IMR-90 (cell line): ENCODE data around the gene MAFG. TPM values are rescaled to one million over a fixed set of nuclear protein-coding genes. Genes with fewer than 3 reads are reported as not detected.

ENCODE experiments used
- ATAC-seq: fragments of 200-7000 bp; cut with Tn5 transposase; 2 replicates; pipeline ENCODE4 v1.9.1; 2020; ENCODE audit warnings: low read depth, mild to moderate bottlenecking, moderate library complexity
- BruUV-seq: library from RNA; stranded (reverse); fragments of 400-500 nt; replicated peaks from 2 replicates; lab custom pipeline; 2021; lab: Mats Ljungman, UMichigan
- CTCF ChIA-PET: fragments of 300-600 bp; formaldehyde crosslinking; extraction: SDS; loops from one replicate; lab custom pipeline; 2021; ENCODE audit warnings: antibody characterized with exemption; lab: Yijun Ruan, JAX
- POLR2A ChIA-PET: fragments of 300-600 bp; sonication (Branson Sonifier 250); formaldehyde crosslinking; loops from one replicate; lab custom pipeline; 2022; ENCODE audit warnings: antibody characterized with exemption; ENCODE audit not compliant: unreplicated experiment; lab: Charles Lee
- DNase-seq: peaks from one replicate; pipeline ENCODE4 v3.0.0; 2013
- H2AFZ ChIP-seq: replicated peaks from 2 replicates; pipeline ENCODE3; 2013; ENCODE audit warnings: low read length, mild to moderate bottlenecking; ENCODE audit not compliant: poor library complexity
- H2AK5ac ChIP-seq: 2 replicates; pipeline ENCODE4 v1.6.1; 2013; ENCODE audit warnings: low read depth, low read length, inconsistent platforms
- H2AK9ac ChIP-seq: replicated peaks from 2 replicates; pipeline ENCODE3; 2013; ENCODE audit warnings: mild to moderate bottlenecking, low read depth, low read length, moderate library complexity; ENCODE audit not compliant: poor library complexity
- H2BK120ac ChIP-seq: 2 replicates; pipeline ENCODE4 v1.6.1; 2013; ENCODE audit warnings: low read depth, low read length, inconsistent platforms
- H2BK15ac ChIP-seq: 3 replicates; pipeline ENCODE4 v1.6.1; 2013; ENCODE audit warnings: low read depth, low read length, inconsistent platforms
- H2BK20ac ChIP-seq: 2 replicates; pipeline ENCODE4 v1.6.1; 2013; ENCODE audit warnings: low read depth, mild to moderate bottlenecking, inconsistent platforms, low read length, moderate library complexity
- H2BK5ac ChIP-seq: 2 replicates; pipeline ENCODE4 v1.6.1; 2013; ENCODE audit warnings: mild to moderate bottlenecking, low read depth, low read length, inconsistent platforms; ENCODE audit not compliant: poor library complexity, severe bottlenecking
- H3K14ac ChIP-seq: replicated peaks from 2 replicates; pipeline ENCODE4 v1.6.1; 2013; ENCODE audit warnings: low read depth, low read length, inconsistent platforms
- H3K18ac ChIP-seq: 2 replicates; pipeline ENCODE4 v1.6.1; 2013; ENCODE audit warnings: low read depth, low read length, control low read depth
- H3K23ac ChIP-seq: 2 replicates; pipeline ENCODE4 v1.6.1; 2013; ENCODE audit warnings: low read depth, low read length, inconsistent platforms
- H3K27ac ChIP-seq: 2 replicates; pipeline ENCODE4 v1.5.1; 2013; ENCODE audit warnings: mild to moderate bottlenecking, control low read depth, low read length; ENCODE audit not compliant: insufficient read depth
- H3K27me3 ChIP-seq: 2 replicates; pipeline ENCODE4 v1.6.1; 2013; ENCODE audit warnings: low read length; ENCODE audit not compliant: control insufficient read depth, insufficient read depth
- H3K36me3 ChIP-seq: 2 replicates; pipeline ENCODE4 v1.6.1; 2013; ENCODE audit warnings: low read length, mixed read lengths; ENCODE audit not compliant: control insufficient read depth, insufficient read depth
- H3K4ac ChIP-seq: 2 replicates; pipeline ENCODE4 v1.6.1; 2013; ENCODE audit warnings: low read depth, low read length, inconsistent platforms
- H3K4me1 ChIP-seq: 2 replicates; pipeline ENCODE4 v1.6.1; 2013; ENCODE audit warnings: low read length, mixed read lengths; ENCODE audit not compliant: control insufficient read depth, insufficient read depth
- H3K4me2 ChIP-seq: 2 replicates; pipeline ENCODE4 v1.6.1; 2013; ENCODE audit warnings: low read depth, mild to moderate bottlenecking, control low read depth, low read length, moderate library complexity
- H3K4me3 ChIP-seq: 2 replicates; pipeline ENCODE4 v1.5.1; 2013; ENCODE audit warnings: low read depth, mild to moderate bottlenecking, control low read depth, low read length, moderate library complexity; ENCODE audit not compliant: insufficient read depth
- H3K56ac ChIP-seq: 2 replicates; pipeline ENCODE4 v1.6.1; 2013; ENCODE audit warnings: low read length, inconsistent platforms; ENCODE audit not compliant: insufficient read depth; ENCODE audit errors: extremely low read depth
- H3K79me1 ChIP-seq, 2 experiments: 2 replicates each; pipeline ENCODE4 v1.6.1; 2013; ENCODE audit warnings: low read length in 2 of 2, inconsistent platforms in 1 of 2, low read depth in 1 of 2
- H3K9ac ChIP-seq: 2 replicates; pipeline ENCODE4 v1.6.1; 2013; ENCODE audit warnings: low read depth, low read length, control low read depth
- H3K9me1 ChIP-seq: 2 replicates; pipeline ENCODE4 v1.6.1; 2013; ENCODE audit warnings: low read length, inconsistent platforms; ENCODE audit not compliant: insufficient read depth
- H3K9me3 ChIP-seq: 2 replicates; pipeline ENCODE4 v1.6.1; 2013; ENCODE audit warnings: low read length; ENCODE audit not compliant: control insufficient read depth, insufficient read depth
- H4K20me1 ChIP-seq: 2 replicates; pipeline ENCODE4 v1.6.1; 2013; ENCODE audit warnings: low read length, inconsistent platforms; ENCODE audit not compliant: insufficient read depth
- H4K5ac ChIP-seq: 2 replicates; pipeline ENCODE4 v1.6.1; 2013; ENCODE audit warnings: mild to moderate bottlenecking, low read depth, low read length, control low read depth
- H4K8ac ChIP-seq, 2 experiments: 2 replicates each; pipeline ENCODE4 v1.6.1; 2013; ENCODE audit warnings: low read depth in 2 of 2, low read length in 2 of 2, control low read depth in 1 of 2, inconsistent platforms in 1 of 2
- H4K91ac ChIP-seq: 2 replicates; pipeline ENCODE4 v1.6.1; 2013; ENCODE audit warnings: low read depth, low read length, inconsistent platforms; ENCODE audit not compliant: insufficient read depth
- BHLHE40 ChIP-seq: fragments of 150-350 bp; IDR thresholded peaks from 2 replicates; pipeline ENCODE4 v1.6.1; 2016; ENCODE audit warnings: mild to moderate bottlenecking, low read depth, low read length
- CEBPB ChIP-seq: IDR thresholded peaks from 2 replicates; pipeline ENCODE4 v1.6.1; 2012; ENCODE audit warnings: low read depth, low read length, improper control_type of control experiment
- CHD1 ChIP-seq: IDR thresholded peaks from 2 replicates; pipeline ENCODE4 v1.6.1; 2012; ENCODE audit warnings: low read depth, low read length, improper control_type of control experiment
- FOS ChIP-seq: fragments of 150-350 bp; IDR thresholded peaks from 2 replicates; pipeline ENCODE4 v1.6.1; 2016; ENCODE audit warnings: low read depth, low read length
- MAFK ChIP-seq: IDR thresholded peaks from 2 replicates; pipeline ENCODE4 v1.6.1; 2012; ENCODE audit warnings: low read depth, low read length, improper control_type of control experiment
- MAZ ChIP-seq: IDR thresholded peaks from 2 replicates; pipeline ENCODE4 v1.6.1; 2012; ENCODE audit warnings: low read depth, mild to moderate bottlenecking, low read length, improper control_type of control experiment, moderate library complexity, borderline replicate concordance
- MXI1 ChIP-seq: IDR thresholded peaks from 2 replicates; pipeline ENCODE4 v1.6.1; 2012; ENCODE audit warnings: low read depth, mild to moderate bottlenecking, low read length, moderate library complexity, borderline replicate concordance
- NFE2L2 ChIP-seq: fragments of 150-350 bp; IDR thresholded peaks from 2 replicates; pipeline ENCODE4 v1.6.1; 2016; ENCODE audit warnings: low read depth, mild to moderate bottlenecking, low read length
- POLR2A ChIP-seq: IDR thresholded peaks from 2 replicates; pipeline ENCODE4 v1.6.1; 2012; ENCODE audit warnings: mild to moderate bottlenecking, low read depth, low read length
- RAD21 ChIP-seq: IDR thresholded peaks from 2 replicates; pipeline ENCODE4 v1.6.1; 2012; ENCODE audit warnings: low read length, improper control_type of control experiment
- RCOR1 ChIP-seq: IDR thresholded peaks from 2 replicates; pipeline ENCODE4 v1.6.1; 2012; ENCODE audit warnings: mild to moderate bottlenecking, low read length, improper control_type of control experiment; ENCODE audit not compliant: insufficient replicate concordance
- SMC3 ChIP-seq: fragments of 150-350 bp; IDR thresholded peaks from 2 replicates; pipeline ENCODE4 v1.6.1; 2016; ENCODE audit warnings: low read depth, mild to moderate bottlenecking, antibody characterized with exemption, low read length, moderate library complexity
- WGBS, 2 experiments: methylation state at CpG; one replicate each; pipeline versions ENCODE4 v1.1.5 to v1.1.7; 2013; ENCODE audit warnings: missing lambda C conversion rate in 2 of 2; ENCODE audit not compliant: insufficient read length in 1 of 2; ENCODE audit errors: extremely low coverage in 2 of 2; 5-methylcytosine and 5-hydroxymethylcytosine counted together
- dilution Hi-C: fragments of 300-500 bp; cut with HindIII; formaldehyde crosslinking; loops from one replicate; pipeline ENCODE4 v1.14.3; 2018; ENCODE audit warnings: low sequenced_read_pairs; ENCODE audit not compliant: unreplicated experiment
- in situ Hi-C: fragments of 300-500 bp; cut with MboI; formaldehyde crosslinking; loops from 3 replicates; pipeline ENCODE4 v1.14.3; 2019; ENCODE audit warnings: low sequenced_read_pairs, inconsistent platforms, mixed read lengths
- intact Hi-C: fragments of 100-400 bp; cut with micrococcal nuclease; formaldehyde crosslinking; loops from 2 replicates; pipeline ENCODE4 v1.10.0; 2022
- polyA plus RNA-seq, 3 experiments: library from polyadenylated mRNA; depleted of rRNA; stranded (reverse); fragments of >200 nt; gene quantifications; 2 replicates each; pipeline ENCODE4 v1.2.3, GENCODE V29; 2012; ENCODE audit warnings: low replicate concordance in 1 of 3
- total RNA-seq: library from RNA; depleted of rRNA; stranded (reverse); fragments of >200 nt; gene quantifications from 2 replicates; pipeline ENCODE4 v1.2.3, GENCODE V29; 2012
- TF ChIP-seq, protein P1 (sequence below): fragments of 150-350 bp; IDR thresholded peaks from 2 replicates; pipeline ENCODE4 v1.6.1; 2017; ENCODE audit warnings: mild to moderate bottlenecking, antibody characterized with exemption, low read length, low read depth
- TF ChIP-seq, protein P2 (sequence below): fragments of 150-350 bp; IDR thresholded peaks from 2 replicates; pipeline ENCODE4 v1.6.1; 2016; ENCODE audit warnings: low read depth, mild to moderate bottlenecking, low read length, moderate library complexity, borderline replicate concordance
- TF ChIP-seq, protein P3 (sequence below): conservative IDR thresholded peaks from 2 replicates; pipeline ENCODE4 v1.5.1; 2012; ENCODE audit warnings: mild to moderate bottlenecking, low read depth, low read length, improper control_type of control experiment

Gene MAFG
- total and polyA plus RNA-seq, 2 of the 4 experiments (the other 2 are of a cell fraction) = 6.1 to 15.4 TPM

DNA sequence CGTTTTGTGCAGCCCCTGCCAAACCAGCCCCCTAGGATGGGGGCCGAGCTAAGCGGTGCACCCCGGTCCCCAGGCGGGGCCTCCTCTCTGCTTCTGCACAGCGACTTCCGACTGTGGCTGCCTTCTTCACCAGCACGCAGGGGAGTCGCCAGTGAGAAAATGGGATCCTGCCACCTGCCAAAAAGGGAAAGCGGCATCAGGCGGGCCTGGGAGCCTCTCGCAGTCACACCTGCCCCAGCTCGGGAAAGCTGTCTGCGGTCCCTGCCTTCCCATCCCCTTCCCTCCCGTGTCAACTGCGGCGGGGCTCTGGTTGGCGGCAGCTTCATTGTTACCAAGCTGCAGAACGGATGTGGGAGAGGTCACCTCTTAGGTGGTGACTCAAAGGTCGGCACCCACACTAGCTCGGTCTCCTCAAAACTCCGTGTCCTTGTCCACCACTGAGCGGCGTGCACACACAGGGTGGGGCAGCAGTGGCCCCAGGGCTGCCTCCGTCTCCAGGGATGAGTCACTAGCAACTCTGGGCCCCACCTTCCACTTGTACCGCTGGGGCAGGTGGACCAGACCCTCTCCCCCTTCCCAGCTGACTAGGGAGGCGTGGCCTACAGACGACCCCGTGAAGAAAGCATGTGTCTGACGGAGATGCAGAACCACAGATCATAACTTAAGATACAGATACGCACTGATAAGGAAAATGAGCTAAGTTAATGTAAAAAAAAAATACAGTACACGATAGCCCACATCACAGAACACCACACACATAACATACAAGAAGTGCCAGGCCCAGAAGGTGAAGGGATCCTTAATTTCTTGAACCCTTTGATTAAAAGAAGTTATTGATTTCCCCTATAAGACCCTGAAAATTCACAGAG is 14.9 kb downstream of the MAFG start:
- ChIA-PET CTCF (interaction anchor here (0.5 kb wide), 1 partner anchor 20 kb away, joined by 3 read pairs; no protein-coding TSS in a partner anchor), POLR2A (no interaction called here)
- Histone ChIP-seq H3K4ac (no peak overlapping the region), H3K4me1 (peaks cover 11% of the 10 kb centered on the region), H3K9me3 (no peaks in the 10 kb centered on the region), H4K91ac (no peak overlapping the region), H3K4me2 (no peak overlapping the region), H4K8ac (no peak overlapping the region), H3K27me3 (no peaks in the 10 kb centered on the region), H3K79me1 (peaks cover 14 to 56% of the 10 kb centered on the region in 2 experiments), H3K27ac (no peak overlapping the region), H2AK9ac (peak overlapping the region; percentile 9), H3K9ac (no peak overlapping the region), H3K36me3 (peaks cover 44% of the 10 kb centered on the region), H2AK5ac (no peak overlapping the region), H3K56ac (no peak overlapping the region), H3K14ac (no peak overlapping the region), H2BK120ac (no peak overlapping the region), H2AFZ (no peak overlapping the region), H3K18ac (no peak overlapping the region), H3K23ac (no peak overlapping the region), H3K9me1 (peaks cover 16% of the 10 kb centered on the region; the same call in 1 of the 2 replicates), H4K20me1 (peaks cover 40% of the 10 kb centered on the region), H2BK5ac (no peak overlapping the region), H2BK15ac (no peak overlapping the region), H4K5ac (no peak overlapping the region), H3K4me3 (no peak overlapping the region), H2BK20ac (no peak overlapping the region)
- intact Hi-C loops (no loop called here), dilution Hi-C loops (no loop called here), in situ Hi-C loops (no loop called here)
- ATAC-seq = no peak
- no TSS peak for BruUV-seq
- 91% methylated on average over 12 of the region's 32 CpGs; no CpG with 5 or more reads in 1 of the 2 experiments for WGBS, 2 experiments
- no peak for DNase-seq
- TF ChIP-seq BHLHE40 (no peak), FOS (no peak), SMC3 (no peak), NFE2L2 (no peak), MXI1 (no peak), MAFK (no peak), RCOR1 (no peak), CEBPB (no peak), MAZ (no peak), CHD1 (no peak), POLR2A (no peak), RAD21 (no peak)
- TF ChIP-seq, protein P1, sequence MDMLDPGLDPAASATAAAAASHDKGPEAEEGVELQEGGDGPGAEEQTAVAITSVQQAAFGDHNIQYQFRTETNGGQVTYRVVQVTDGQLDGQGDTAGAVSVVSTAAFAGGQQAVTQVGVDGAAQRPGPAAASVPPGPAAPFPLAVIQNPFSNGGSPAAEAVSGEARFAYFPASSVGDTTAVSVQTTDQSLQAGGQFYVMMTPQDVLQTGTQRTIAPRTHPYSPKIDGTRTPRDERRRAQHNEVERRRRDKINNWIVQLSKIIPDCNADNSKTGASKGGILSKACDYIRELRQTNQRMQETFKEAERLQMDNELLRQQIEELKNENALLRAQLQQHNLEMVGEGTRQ = no peak
- TF ChIP-seq, protein P2, sequence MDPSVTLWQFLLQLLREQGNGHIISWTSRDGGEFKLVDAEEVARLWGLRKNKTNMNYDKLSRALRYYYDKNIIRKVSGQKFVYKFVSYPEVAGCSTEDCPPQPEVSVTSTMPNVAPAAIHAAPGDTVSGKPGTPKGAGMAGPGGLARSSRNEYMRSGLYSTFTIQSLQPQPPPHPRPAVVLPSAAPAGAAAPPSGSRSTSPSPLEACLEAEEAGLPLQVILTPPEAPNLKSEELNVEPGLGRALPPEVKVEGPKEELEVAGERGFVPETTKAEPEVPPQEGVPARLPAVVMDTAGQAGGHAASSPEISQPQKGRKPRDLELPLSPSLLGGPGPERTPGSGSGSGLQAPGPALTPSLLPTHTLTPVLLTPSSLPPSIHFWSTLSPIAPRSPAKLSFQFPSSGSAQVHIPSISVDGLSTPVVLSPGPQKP = no peak
- TF ChIP-seq, protein P3, sequence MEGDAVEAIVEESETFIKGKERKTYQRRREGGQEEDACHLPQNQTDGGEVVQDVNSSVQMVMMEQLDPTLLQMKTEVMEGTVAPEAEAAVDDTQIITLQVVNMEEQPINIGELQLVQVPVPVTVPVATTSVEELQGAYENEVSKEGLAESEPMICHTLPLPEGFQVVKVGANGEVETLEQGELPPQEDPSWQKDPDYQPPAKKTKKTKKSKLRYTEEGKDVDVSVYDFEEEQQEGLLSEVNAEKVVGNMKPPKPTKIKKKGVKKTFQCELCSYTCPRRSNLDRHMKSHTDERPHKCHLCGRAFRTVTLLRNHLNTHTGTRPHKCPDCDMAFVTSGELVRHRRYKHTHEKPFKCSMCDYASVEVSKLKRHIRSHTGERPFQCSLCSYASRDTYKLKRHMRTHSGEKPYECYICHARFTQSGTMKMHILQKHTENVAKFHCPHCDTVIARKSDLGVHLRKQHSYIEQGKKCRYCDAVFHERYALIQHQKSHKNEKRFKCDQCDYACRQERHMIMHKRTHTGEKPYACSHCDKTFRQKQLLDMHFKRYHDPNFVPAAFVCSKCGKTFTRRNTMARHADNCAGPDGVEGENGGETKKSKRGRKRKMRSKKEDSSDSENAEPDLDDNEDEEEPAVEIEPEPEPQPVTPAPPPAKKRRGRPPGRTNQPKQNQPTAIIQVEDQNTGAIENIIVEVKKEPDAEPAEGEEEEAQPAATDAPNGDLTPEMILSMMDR = no peak
